SK-N-MC (cell line): Measurements from ENCODE around the gene UGP2.
A peak's percentile ranks its signal among the peaks of the same experiment; 100 is the strongest.

Experiments
- DNase-seq: peaks from one replicate; pipeline ENCODE4 v3.0.0-alpha.2; 2011; ENCODE audit warnings: low read depth, low spot score
- H3K27ac ChIP-seq: fragments of 200-600 bp; sonication (generic); 2 replicates; pipeline ENCODE4 v1.5.1; 2016; ENCODE audit warnings: mixed run types
- H3K36me3 ChIP-seq: fragments of 200-600 bp; sonication (generic); 2 replicates; pipeline ENCODE4 v1.6.1; 2017; ENCODE audit warnings: antibody characterized with exemption, low read length, mixed read lengths; ENCODE audit not compliant: insufficient read depth
- H3K4me3 ChIP-seq: fragments of 200-600 bp; sonication (generic); 2 replicates; pipeline ENCODE4 v1.5.1; 2016
- H3K9ac ChIP-seq: fragments of 200-600 bp; sonication (generic); 2 replicates; pipeline ENCODE4 v1.8.0; 2017; ENCODE audit warnings: mixed run types, mixed read lengths; ENCODE audit not compliant: insufficient read length
- H3K9me3 ChIP-seq: fragments of 200-600 bp; sonication (generic); 2 replicates; pipeline ENCODE4 v1.6.1; 2017; ENCODE audit warnings: low read depth, mild to moderate bottlenecking, antibody characterized with exemption, low read length, moderate library complexity, mixed read lengths
- EZH2 ChIP-seq: fragments of 200-600 bp; sonication (generic); IDR thresholded peaks from one replicate; pipeline ENCODE4 v1.6.1; 2017; ENCODE audit warnings: antibody characterized with exemption
- FOXP2 ChIP-seq: optimal IDR thresholded peaks from 2 replicates; pipeline ENCODE3; 2011; ENCODE audit warnings: mild to moderate bottlenecking, moderate library complexity; ENCODE audit not compliant: insufficient read depth; ENCODE audit errors: extremely low read length, control extremely low read depth
- POLR2AphosphoS5 ChIP-seq: IDR thresholded peaks from 2 replicates; pipeline ENCODE4 v1.6.1; 2012; ENCODE audit warnings: mild to moderate bottlenecking, low read depth, low read length, borderline replicate concordance

UGP2 gene

GRCh38 chr2:63814114-63814513 is 27.6 kb upstream of the UGP2 start:
- Histone ChIP-seq H3K27ac (peak overlapping the region; percentile 69; the same call in 1 of the 2 replicates), H3K9ac (no peak overlapping the region)

GRCh38 chr2:63817382-63817781 is 24.3 kb upstream of the UGP2 start:
- TF ChIP-seq EZH2 (no peak), POLR2AphosphoS5 (no peak), FOXP2 (no peak)
- Histone ChIP-seq H3K4me3 (no peak overlapping the region), H3K36me3 (no peaks in the 10 kb centered on the region), H3K9ac (no peak overlapping the region), H3K27ac (peak overlapping the region; percentile 52), H3K9me3 (no peaks in the 10 kb centered on the region)
- DNase-seq: no peak

More at GRCh38 chr2:63814114-63814513, 27.6 kb upstream of the UGP2 start:
- DNase-seq: no peak
- Histone ChIP-seq H3K9me3 (no peaks in the 10 kb centered on the region), H3K4me3 (no peak overlapping the region), H3K36me3 (no peaks in the 10 kb centered on the region)
- TF ChIP-seq FOXP2 (no peak), EZH2 (no peak), POLR2AphosphoS5 (no peak)

- H3K4me3 ChIP-seq: no peak overlapping the region
- DNase-seq: no peak
Measured at GRCh38 chr2:63818271-63818670, 23.4 kb upstream of the UGP2 start.

GRCh38 chr2:63819256-63819655 is 22.4 kb upstream of the UGP2 start:
- Histone ChIP-seq H3K9ac (no peak overlapping the region), H3K4me3 (no peak overlapping the region), H3K36me3 (no peaks in the 10 kb centered on the region), H3K27ac (no peak overlapping the region), H3K9me3 (no peaks in the 10 kb centered on the region)
- DNase-seq: no peak
- TF ChIP-seq POLR2AphosphoS5: no peak
- no peak for TF ChIP-seq FOXP2
- TF ChIP-seq EZH2: no peak

More at GRCh38 chr2:63818271-63818670, 23.4 kb upstream of the UGP2 start:
- TF ChIP-seq EZH2: no peak
- no peak for TF ChIP-seq FOXP2
- TF ChIP-seq POLR2AphosphoS5: no peak
- Histone ChIP-seq H3K36me3 (no peaks in the 10 kb centered on the region), H3K9ac (no peak overlapping the region), H3K9me3 (no peaks in the 10 kb centered on the region), H3K27ac (peak overlapping the region; percentile 52)

- Histone ChIP-seq H3K9me3 (no peaks in the 10 kb centered on the region), H3K36me3 (no peaks in the 10 kb centered on the region), H3K4me3 (no peak overlapping the region), H3K27ac (no peak overlapping the region), H3K9ac (peak overlapping the region; percentile 25)
- DNase-seq: no peak
- TF ChIP-seq EZH2 (no peak), POLR2AphosphoS5 (no peak), FOXP2 (no peak)
Measured at GRCh38 chr2:63819765-63820717, 21.7 kb upstream of the UGP2 start.

GRCh38 chr2:63820969-63821368 is 20.7 kb upstream of the UGP2 start:
- H3K27ac ChIP-seq: no peak overlapping the region

GRCh38 chr2:63821396-63821795 is 20.3 kb upstream of the UGP2 start:
- no peak for TF ChIP-seq FOXP2
- no peak for TF ChIP-seq EZH2
- no peak for TF ChIP-seq POLR2AphosphoS5
- no peak overlapping the region for H3K9ac ChIP-seq
- DNase-seq: no peak
- H3K9me3 ChIP-seq: no peaks in the 10 kb centered on the region
- H3K4me3 ChIP-seq: no peak overlapping the region
- no peak overlapping the region for H3K27ac ChIP-seq
- no peaks in the 10 kb centered on the region for H3K36me3 ChIP-seq

More at GRCh38 chr2:63820969-63821368, 20.7 kb upstream of the UGP2 start:
- H3K9ac ChIP-seq: no peak overlapping the region
- no peak overlapping the region for H3K4me3 ChIP-seq
- H3K36me3 ChIP-seq: no peaks in the 10 kb centered on the region
- no peak for DNase-seq
- no peaks in the 10 kb centered on the region for H3K9me3 ChIP-seq
- TF ChIP-seq EZH2 (no peak), POLR2AphosphoS5 (no peak), FOXP2 (no peak)

- H3K9me3 ChIP-seq: no peaks in the 10 kb centered on the region
- no peak for TF ChIP-seq POLR2AphosphoS5
- no peak for TF ChIP-seq FOXP2
- TF ChIP-seq EZH2: no peak
- no peaks in the 10 kb centered on the region for H3K36me3 ChIP-seq
- no peak for DNase-seq
- no peak overlapping the region for H3K4me3 ChIP-seq
- no peak overlapping the region for H3K27ac ChIP-seq
- H3K9ac ChIP-seq: no peak overlapping the region
Measured at GRCh38 chr2:63822478-63822877, 19.2 kb upstream of the UGP2 start.

- no peak overlapping the region for H3K9ac ChIP-seq
- H3K4me3 ChIP-seq: no peak overlapping the region
- H3K27ac ChIP-seq: no peak overlapping the region
- no peak for TF ChIP-seq FOXP2
- no peak for DNase-seq
- no peaks in the 10 kb centered on the region for H3K36me3 ChIP-seq
- H3K9me3 ChIP-seq: no peaks in the 10 kb centered on the region
Measured at GRCh38 chr2:63827749-63828148, 13.9 kb upstream of the UGP2 start.
